Breast epithelium (tissue), 4 donors: ENCODE measurements around the gene GLRX. TPM values are rescaled to one million over a fixed set of nuclear protein-coding genes. Genes with fewer than 3 reads are reported as not detected.
"Not testable (repeated sequence)": the region's sequence is repeated elsewhere in the genome, so short reads cannot be mapped to it uniquely, and the experiment has no call there.

Source experiments
- DNase-seq, 2 donors: peaks; one replicate each; pipeline ENCODE4 v3.0.0-alpha.2; 2019; ENCODE audit warnings: low spot score in 2 of 2
- H3K27ac ChIP-seq, 2 donors: fragments of 200-600 bp; sonication (generic) in 1 of 2; one replicate each; pipeline ENCODE4 v1.5.1; 2016 to 2019; ENCODE audit warnings: mild to moderate bottlenecking in 1 of 2
- H3K27me3 ChIP-seq, 2 donors: fragments of 200-600 bp; sonication (generic) in 1 of 2; one replicate each; pipeline versions ENCODE4 v1.5.1 to v1.6.0; 2017 to 2019; ENCODE audit warnings: control low read depth in 1 of 2, mild to moderate bottlenecking in 1 of 2
- H3K36me3 ChIP-seq: fragments of 200-600 bp; one replicate; pipeline ENCODE4 v1.5.1; 2019
- H3K4me1 ChIP-seq, 2 donors: fragments of 200-600 bp; sonication (generic); one replicate each; pipeline ENCODE4 v1.5.1; 2016 to 2019; ENCODE audit warnings: control low read depth in 1 of 2
- H3K4me3 ChIP-seq, 3 donors: fragments of 200-600 bp; sonication (generic); 1 replicate in 2 of 3; 2 replicates in 1 of 3; pipeline ENCODE4 v1.5.1; 2016 to 2019; ENCODE audit warnings: mild to moderate bottlenecking in 3 of 3, moderate library complexity in 2 of 3
- H3K9me3 ChIP-seq, 2 donors: fragments of 200-600 bp; sonication (generic) in 1 of 2; one replicate each; pipeline ENCODE4 v1.5.1; 2016 to 2019; ENCODE audit warnings: control low read depth in 1 of 2
- CTCF ChIP-seq, 3 donors: fragments of 450-650 bp; IDR thresholded peaks; one replicate each; pipeline ENCODE4 v1.5.1; 2016 to 2017; ENCODE audit warnings: antibody characterized with exemption in 3 of 3, mild to moderate bottlenecking in 3 of 3, moderate library complexity in 3 of 3
- POLR2A ChIP-seq: fragments of 450-650 bp; IDR thresholded peaks from one replicate; pipeline ENCODE4 v1.6.1; 2016; ENCODE audit warnings: antibody characterized with exemption, mild to moderate bottlenecking, moderate library complexity
- POLR2AphosphoS5 ChIP-seq, 3 donors: sonication (generic); formaldehyde crosslinking; IDR thresholded peaks; one replicate each; pipeline ENCODE4 v1.6.1; 2017; ENCODE audit warnings: antibody characterized with exemption in 3 of 3
- intact Hi-C: fragments of 100-400 bp; cut with DNase I; formaldehyde crosslinking; loops from one replicate; pipeline ENCODE4 v1.15.1; 2023; ENCODE audit warnings: low total_unique reads
- total RNA-seq, 3 donors: library from RNA; depleted of rRNA; stranded (reverse); fragments of >200 nt; gene quantifications; one replicate each; pipeline ENCODE4 v1.1.0, GENCODE V29; 2016

Gene GLRX
- 100 to 1,000 TPM in 1 of 3 donors, 10 to 100 TPM in 2; 42.1 to 106 (median 72.8) TPM for total RNA-seq

GRCh38 chr5:95822542-95823181 is at the start of gene GLRX:
TSS of gene GLRX (minus strand) at chr5:95822726. CDS start at chr5:95822662, 64 bp downstream.
- peak within 1 kb of the TSS; percentile 69 to 81 (median 71) for H3K4me3 ChIP-seq
- H3K27me3 ChIP-seq, result no peaks in the 10 kb centered on the region
- peak; percentile 35 to 49 (median 35) for TF ChIP-seq POLR2AphosphoS5 (IDR thresholded peaks at IDR 0.05)
- no peak for TF ChIP-seq CTCF (IDR thresholded peaks at IDR 0.05)
- H3K4me1 ChIP-seq, result peaks cover 0 to 5% of the 10 kb centered on the region in 2 donors
- H3K9me3 ChIP-seq, result no peaks in the 10 kb centered on the region
- DNase-seq, result peak; percentile 48 to 60
- H3K36me3 ChIP-seq, result no peaks in the 10 kb centered on the region
- H3K27ac ChIP-seq, result peak within 1 kb of the TSS; percentile 85 to 93
- intact Hi-C loops, result no loop called here

- intact Hi-C loops, result no loop called here
- DNase-seq, result no peak
- H3K27ac ChIP-seq, result no peak overlapping the region
Measured at GRCh38 chr5:95871146-95871806, 48.8 kb upstream of the GLRX start.

GRCh38 chr5:95870105-95870672 is 47.7 kb upstream of the GLRX start:
- no peak for DNase-seq
- Histone ChIP-seq H3K9me3 (no peaks in the 10 kb centered on the region), H3K27me3 (no peaks in the 10 kb centered on the region), H3K4me1 (no peaks in the 10 kb centered on the region), H3K27ac (no peak overlapping the region), H3K36me3 (no peaks in the 10 kb centered on the region), H3K4me3 (no peak overlapping the region)
- TF ChIP-seq POLR2AphosphoS5 (IDR thresholded peaks at IDR 0.05) (no peak), CTCF (IDR thresholded peaks at IDR 0.05) (no peak), POLR2A (no peak)
- intact Hi-C loops, result no loop called here

More at GRCh38 chr5:95871146-95871806, 48.8 kb upstream of the GLRX start:
- no peaks in the 10 kb centered on the region for H3K27me3 ChIP-seq
- no peak overlapping the region for H3K4me3 ChIP-seq
- no peaks in the 10 kb centered on the region for H3K36me3 ChIP-seq
- TF ChIP-seq POLR2A (no peak), CTCF (IDR thresholded peaks at IDR 0.05) (no peak), POLR2AphosphoS5 (IDR thresholded peaks at IDR 0.05) (no peak)
- H3K9me3 ChIP-seq, result no peaks in the 10 kb centered on the region
- H3K4me1 ChIP-seq, result no peaks in the 10 kb centered on the region

GRCh38 chr5:95869173-95869855 is 46.8 kb upstream of the GLRX start:
- H3K27me3 ChIP-seq, H3K4me3 ChIP-seq, H3K36me3 ChIP-seq, H3K27ac ChIP-seq, intact Hi-C loops, DNase-seq, H3K9me3 ChIP-seq, H3K4me1 ChIP-seq: not testable (repeated sequence)
- TF ChIP-seq POLR2AphosphoS5 (IDR thresholded peaks at IDR 0.05), result peak in 1 of 3 donors; percentile 14

GRCh38 chr5:95868136-95868535 is 45.6 kb upstream of the GLRX start:
- no peaks in the 10 kb centered on the region for H3K4me1 ChIP-seq
- intact Hi-C loops, result no loop called here
- no peaks in the 10 kb centered on the region for H3K9me3 ChIP-seq
- no peak for DNase-seq
- no peaks in the 10 kb centered on the region for H3K36me3 ChIP-seq
- no peaks in the 10 kb centered on the region for H3K27me3 ChIP-seq
- H3K27ac ChIP-seq, result no peak overlapping the region
- H3K4me3 ChIP-seq, result no peak overlapping the region
- no peak for TF ChIP-seq CTCF (IDR thresholded peaks at IDR 0.05)
- TF ChIP-seq POLR2AphosphoS5 (IDR thresholded peaks at IDR 0.05), result no peak
- TF ChIP-seq POLR2A, result no peak
